Keratinocyte (primary cell): ENCODE data around the gene ACVR1.

Experiments used
- EZH2 ChIP-seq: IDR thresholded peaks from one replicate; pipeline ENCODE4 v1.6.1; 2012; ENCODE audit warnings: inconsistent platforms, mild to moderate bottlenecking, low read length, moderate library complexity
- TF ChIP-seq, protein P1 (sequence below), 3 experiments: IDR thresholded peaks in 1 of 3; conservative IDR thresholded peaks in 1 of 3; optimal IDR thresholded peaks in 1 of 3; 2 replicates in 2 of 3; 3 replicates in 1 of 3; pipeline versions ENCODE3 to v1.5.1; 2011; ENCODE audit warnings: low read length in 3 of 3, mild to moderate bottlenecking in 3 of 3, moderate library complexity in 2 of 3, control low read depth in 1 of 3, inconsistent platforms in 1 of 3; ENCODE audit not compliant: insufficient read depth in 2 of 3; ENCODE audit errors: extremely low read depth in 1 of 3

GRCh38 chr2:157783245-157783644, 92.9 kb downstream of the ACVR1 start:
- no peak for TF ChIP-seq EZH2
- TF ChIP-seq, protein P1, sequence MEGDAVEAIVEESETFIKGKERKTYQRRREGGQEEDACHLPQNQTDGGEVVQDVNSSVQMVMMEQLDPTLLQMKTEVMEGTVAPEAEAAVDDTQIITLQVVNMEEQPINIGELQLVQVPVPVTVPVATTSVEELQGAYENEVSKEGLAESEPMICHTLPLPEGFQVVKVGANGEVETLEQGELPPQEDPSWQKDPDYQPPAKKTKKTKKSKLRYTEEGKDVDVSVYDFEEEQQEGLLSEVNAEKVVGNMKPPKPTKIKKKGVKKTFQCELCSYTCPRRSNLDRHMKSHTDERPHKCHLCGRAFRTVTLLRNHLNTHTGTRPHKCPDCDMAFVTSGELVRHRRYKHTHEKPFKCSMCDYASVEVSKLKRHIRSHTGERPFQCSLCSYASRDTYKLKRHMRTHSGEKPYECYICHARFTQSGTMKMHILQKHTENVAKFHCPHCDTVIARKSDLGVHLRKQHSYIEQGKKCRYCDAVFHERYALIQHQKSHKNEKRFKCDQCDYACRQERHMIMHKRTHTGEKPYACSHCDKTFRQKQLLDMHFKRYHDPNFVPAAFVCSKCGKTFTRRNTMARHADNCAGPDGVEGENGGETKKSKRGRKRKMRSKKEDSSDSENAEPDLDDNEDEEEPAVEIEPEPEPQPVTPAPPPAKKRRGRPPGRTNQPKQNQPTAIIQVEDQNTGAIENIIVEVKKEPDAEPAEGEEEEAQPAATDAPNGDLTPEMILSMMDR (optimal IDR thresholded peaks at IDR 0.05 in 1 of 3, IDR thresholded peaks at IDR 0.05 in 1 of 3, conservative IDR thresholded peaks at IDR 0.05 in 1 of 3; ENCODE audit: extremely low read depth in 1 of 3, insufficient read depth in 2 of 3, low read length in 3 of 3) = no peak
